Esophagus muscularis mucosa (tissue), 3 donors: ENCODE results near the gene NSRP1.
"Not testable (repeated sequence)": the region's sequence is repeated elsewhere in the genome, so short reads cannot be mapped to it uniquely, and the experiment has no call there.

Experiments
- CTCF ChIP-seq, 3 experiments: fragments of 200-600 bp in 2 of 3; fragments of 450-650 bp in 1 of 3; sonication (generic) in 2 of 3; IDR thresholded peaks; one replicate each; pipeline ENCODE4 v1.5.1; 2017 to 2019; ENCODE audit warnings: antibody characterized with exemption in 3 of 3, mild to moderate bottlenecking in 2 of 3, moderate library complexity in 1 of 3
- POLR2A ChIP-seq: fragments of 450-650 bp; IDR thresholded peaks from one replicate; pipeline ENCODE4 v1.6.1; 2017; ENCODE audit warnings: antibody characterized with exemption, moderate library complexity, mild to moderate bottlenecking, low read depth

GRCh38 chr17:30087431-30087830 is 29.2 kb upstream of the NSRP1 start:
- not testable (repeated sequence) for TF ChIP-seq CTCF (IDR thresholded peaks at IDR 0.05); POLR2A
